ENCODE measurements around the gene PSME2. TPM values are rescaled to one million over a fixed set of nuclear protein-coding genes. Genes with fewer than 3 reads are reported as not detected.

PSME2 gene
- total and polyA plus RNA-seq, 9 of the 15 experiments (the other 6 are each of a cell fraction or from before 2014, with no cell fraction given): 111 to 579 (median 159) TPM

DNA sequence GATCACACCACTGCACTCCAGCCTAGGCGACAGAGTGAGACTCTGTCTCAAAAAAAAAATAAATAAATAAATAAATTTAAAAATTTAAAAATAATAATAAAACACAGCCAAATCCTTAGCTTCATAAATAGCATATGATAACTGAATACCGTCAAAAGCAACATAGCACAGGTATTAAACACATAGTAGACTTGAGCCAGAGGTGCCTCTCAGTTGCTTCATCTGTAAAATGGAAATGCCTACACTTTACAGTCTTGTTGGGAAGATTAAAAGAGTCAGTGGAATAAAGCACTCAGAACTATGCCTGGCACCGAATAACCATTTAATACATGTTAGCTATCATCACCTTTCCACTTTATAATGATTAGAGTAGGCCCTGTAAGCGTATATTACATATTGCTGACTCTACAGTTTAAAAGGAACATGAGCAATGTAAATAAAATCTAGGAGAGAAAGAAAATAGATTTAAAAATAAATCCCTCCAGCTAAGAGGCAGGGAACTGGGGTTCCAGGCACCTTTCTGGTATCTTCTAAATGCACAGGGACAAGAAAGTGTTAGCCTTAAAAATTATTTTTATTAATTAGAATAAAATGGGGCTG lies 39.6 kb downstream of the PSME2 start:
- ATAC-seq (no peak), DNase-seq (ENCODE audit: extremely low read depth in 1 of 4, low spot score in 3 of 4) (no peak), FAIRE-seq (no peak)
- intact Hi-C loops (cut with micrococcal nuclease): loop anchor here (5.0 kb wide), 1 partner anchor 209 kb away; no protein-coding TSS in a partner anchor
- Histone ChIP-seq H3K4me2 (ENCODE audit: insufficient read depth, low read length) (no peak overlapping the region), H2AFZ (ENCODE audit: low read depth, low read length) (no peak overlapping the region), H3K27ac (ENCODE audit: extremely low read depth, low read depth, low read length) (no peak overlapping the region), H3K36me3 (ENCODE audit: control insufficient read depth, insufficient read depth, low read length) (peaks cover 19% of the 10 kb centered on the region; the same call in 2 of the 3 replicates), H3K79me2 (ENCODE audit: control insufficient read depth, insufficient read depth, low read length) (no peaks in the 10 kb centered on the region), H3K9me3 (replicated peaks; ENCODE audit: control insufficient read depth, insufficient read depth, low read depth, low read length) (no peaks in the 10 kb centered on the region; the same call in 1 of the 2 replicates), H3K4me3 (no peak overlapping the region), H4K20me1 (replicated peaks; ENCODE audit: control insufficient read depth, insufficient read depth, low read length) (no peaks in the 10 kb centered on the region), H3K9me1 (ENCODE audit: control insufficient read depth, insufficient read depth, low read length) (no peaks in the 10 kb centered on the region), H3K4me1 (replicated peaks in 1 of 2; ENCODE audit: control insufficient read depth in 2 of 2, insufficient read depth in 2 of 2, low read length in 2 of 2) (peaks cover 0 to 3% of the 10 kb centered on the region in 2 experiments; a peak in 2 of 5 replicates), H3K27me3 (ENCODE audit: control insufficient read depth in 2 of 2, insufficient read depth in 2 of 2, low read length in 2 of 2) (no peaks in the 10 kb centered on the region), H3K9ac (ENCODE audit: insufficient read depth in 1 of 2, low read depth in 2 of 2, low read length in 2 of 2) (no peak overlapping the region)
- POLR2A ChIA-PET: interaction anchor here (0.6 to 4.8 kb wide), 4 partner anchors 11 to 1517 kb away, joined by 3 to 29 read pairs (median 8); partner anchors contain the start of gene PCK2
- WGBS (ENCODE audit: insufficient coverage, low coverage, missing lambda C conversion rate): 50% methylated on average over 4 of the region's 4 CpGs
- in situ Hi-C loops (cut with MboI): no loop called here
- no TSS peak for BruUV-seq (replicated peaks)
- CTCF ChIA-PET (ENCODE audit: low intra/inter-chr PET ratio): no interaction called here
- no peak for TF ChIP-seq POLR2H (tag; IDR thresholded peaks at IDR 0.05; ENCODE audit: low read depth)
- TF ChIP-seq EP400 (IDR thresholded peaks at IDR 0.05): no peak
- TF ChIP-seq ZNF395 (CRISPR knock-in tag; IDR thresholded peaks at IDR 0.05): no peak
- peak; percentile 60 for TF ChIP-seq MAFG (tag; conservative IDR thresholded peaks at IDR 0.05)
- TF ChIP-seq ETS2 (tag; IDR thresholded peaks at IDR 0.05; ENCODE audit: borderline replicate concordance, poor library complexity, severe bottlenecking): no peak
- no peak for TF ChIP-seq SMAD2 (IDR thresholded peaks at IDR 0.05; ENCODE audit: low read depth, low read length)
- TF ChIP-seq BDP1 (IDR thresholded peaks at IDR 0.05; ENCODE audit: insufficient read depth, insufficient read length): no peak
- no peak for TF ChIP-seq ILF3 (IDR thresholded peaks at IDR 0.05; ENCODE audit: borderline replicate concordance)
- peak; percentile 61; the same call in 1 of the 2 replicates for TF ChIP-seq MAFK (IDR thresholded peaks at IDR 0.05; ENCODE audit: low read length)
- no peak for TF ChIP-seq GTF2A2 (tag; IDR thresholded peaks at IDR 0.05)
- TF ChIP-seq, protein P1, sequence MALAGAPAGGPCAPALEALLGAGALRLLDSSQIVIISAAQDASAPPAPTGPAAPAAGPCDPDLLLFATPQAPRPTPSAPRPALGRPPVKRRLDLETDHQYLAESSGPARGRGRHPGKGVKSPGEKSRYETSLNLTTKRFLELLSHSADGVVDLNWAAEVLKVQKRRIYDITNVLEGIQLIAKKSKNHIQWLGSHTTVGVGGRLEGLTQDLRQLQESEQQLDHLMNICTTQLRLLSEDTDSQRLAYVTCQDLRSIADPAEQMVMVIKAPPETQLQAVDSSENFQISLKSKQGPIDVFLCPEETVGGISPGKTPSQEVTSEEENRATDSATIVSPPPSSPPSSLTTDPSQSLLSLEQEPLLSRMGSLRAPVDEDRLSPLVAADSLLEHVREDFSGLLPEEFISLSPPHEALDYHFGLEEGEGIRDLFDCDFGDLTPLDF (CRISPR knock-in tag; IDR thresholded peaks at IDR 0.05): no peak
- TF ChIP-seq RBM17 (IDR thresholded peaks at IDR 0.05; ENCODE audit: borderline replicate concordance, low read depth, low read length): no peak
- TF ChIP-seq PHB2 (IDR thresholded peaks at IDR 0.05; ENCODE audit: low read depth): no peak
- peak; percentile 76 for TF ChIP-seq C11orf30 (IDR thresholded peaks at IDR 0.05; ENCODE audit: low read depth)
- TF ChIP-seq ZNF224 (CRISPR knock-in tag; IDR thresholded peaks at IDR 0.05): no peak
- no peak for TF ChIP-seq ZC3H11A (IDR thresholded peaks at IDR 0.05; ENCODE audit: low read depth, low read length)
- TF ChIP-seq POLR3G (IDR thresholded peaks at IDR 0.05; ENCODE audit: extremely low read depth, insufficient read length, insufficient replicate concordance): no peak
- TF ChIP-seq ZNF316 (IDR thresholded peaks at IDR 0.05): peak; percentile 88
- TF ChIP-seq NR2C1 (IDR thresholded peaks at IDR 0.05): no peak
- no peak for TF ChIP-seq NR2C1 (tag; IDR thresholded peaks at IDR 0.05)
- peak; percentile 67; the same call in 1 of the 2 replicates for TF ChIP-seq MAFF (IDR thresholded peaks at IDR 0.05; ENCODE audit: low read length)
- TF ChIP-seq DMBX1 (CRISPR knock-in tag; IDR thresholded peaks at IDR 0.05; ENCODE audit: borderline replicate concordance): no peak

All from K562 (cell line).